ENCODE data around the gene RNASE9.
"Not testable (repeated sequence)": the region's sequence is repeated elsewhere in the genome, so short reads cannot be mapped to it uniquely, and the experiment has no call there.

RNASE9 gene

GRCh38 chr14:20560961-20561360 is at the start of gene RNASE9:
RNASE9 (minus strand) TSS chr14:20561047.
- no peak for DNase-seq

- DNase-seq, result peak; percentile 69 to 77 (median 76)
Observed at GRCh38 chr14:20610002-20610765, 49.3 kb upstream of the RNASE9 start.

- peak; percentile 82 to 96 (median 93) for DNase-seq
Observed at GRCh38 chr14:20609215-20610001, 48.6 kb upstream of the RNASE9 start.

- DNase-seq, result no peak
Observed at GRCh38 chr14:20608383-20609110, 47.7 kb upstream of the RNASE9 start.

GRCh38 chr14:20607617-20608016 is 46.8 kb upstream of the RNASE9 start:
- no peak for DNase-seq

- DNase-seq, result no peak
Observed at GRCh38 chr14:20606902-20607242, 46.0 kb upstream of the RNASE9 start.

GRCh38 chr14:20606190-20606901 is 45.5 kb upstream of the RNASE9 start:
- DNase-seq, result peak; percentile 71 to 74 (median 73)

GRCh38 chr14:20603813-20604690 is 43.2 kb upstream of the RNASE9 start:
- no peak for DNase-seq

GRCh38 chr14:20602583-20602982 is 41.7 kb upstream of the RNASE9 start:
- no peak for DNase-seq

- DNase-seq, result no peak
Observed at GRCh38 chr14:20601522-20601921, 40.7 kb upstream of the RNASE9 start.

GRCh38 chr14:20597108-20597507 is 36.3 kb upstream of the RNASE9 start:
- peak in 1 of 3 donors; percentile 25 for DNase-seq

GRCh38 chr14:20595726-20596125 is 34.9 kb upstream of the RNASE9 start:
- not testable (repeated sequence) for DNase-seq

GRCh38 chr14:20592574-20592973 is 31.7 kb upstream of the RNASE9 start:
- DNase-seq, result no peak

GRCh38 chr14:20591235-20591634 is 30.4 kb upstream of the RNASE9 start, which contains the start of gene RNASE12:
RNASE12 (minus strand) TSS chr14:20591376; CDS start chr14:20590723, 653 bp downstream.
- DNase-seq, result no peak

- DNase-seq, result no peak
Observed at GRCh38 chr14:20587489-20588154, 26.8 kb upstream of the RNASE9 start, which contains the start of gene RNASE11. RNASE11 (minus strand) TSS chr14:20588001.

GRCh38 chr14:20583908-20584307 is 23.1 kb upstream of the RNASE9 start:
- no peak for DNase-seq

GRCh38 chr14:20583142-20583541 is 22.3 kb upstream of the RNASE9 start:
- DNase-seq, result no peak

- DNase-seq, result peak in 1 of 3 donors; percentile 9
Observed at GRCh38 chr14:20580242-20580641, 19.4 kb upstream of the RNASE9 start.

GRCh38 chr14:20578784-20579502 is 18.1 kb upstream of the RNASE9 start:
- DNase-seq, result no peak

- no peak for DNase-seq
Observed at GRCh38 chr14:20578325-20578724, 17.5 kb upstream of the RNASE9 start.

Measured in suppressor macrophage treated with lipopolysaccharide for 1 hour (primary cell).